ENCODE data around the gene MRPL10. TPM values are rescaled to one million over a fixed set of nuclear protein-coding genes. Genes with fewer than 3 reads are reported as not detected.

Gene MRPL10
- total RNA-seq, 4 donors from 2014 or later, result 23.2 to 36.6 (median 30.0) TPM

- Histone ChIP-seq H3K27ac (no peak overlapping the region), H3K4me1 (peaks cover 12 to 18% (median 13%) of the 10 kb centered on the region in 3 donors), H3K9me3 (no peaks in the 10 kb centered on the region), H3K27me3 (no peaks in the 10 kb centered on the region), H3K4me3 (no peak overlapping the region), H3K36me3 (peaks cover 5 to 85% (median 20%) of the 10 kb centered on the region in 3 donors)
- WGBS, 2 donors, result 84% methylated on average over 6 of the region's 21 CpGs; no CpG with 5 or more reads in 1 of the 2 donors
- DNase-seq, result no peak
- intact Hi-C loops (cut with DNase I), result no loop called here
- TF ChIP-seq CTCF (IDR thresholded peaks at IDR 0.05), result no peak
- TF ChIP-seq POLR2A (IDR thresholded peaks at IDR 0.05), result no peak
Observed at GRCh38 chr17:47816111-47816735, 15.1 kb downstream of the MRPL10 start.

GRCh38 chr17:47815106-47815918, 16.0 kb downstream of the MRPL10 start:
- WGBS, 2 donors, result 94 to 99% methylated on average over 14 to 21 of the region's 21 CpGs
- no peaks in the 10 kb centered on the region for H3K27me3 ChIP-seq
- H3K36me3 ChIP-seq, result peaks cover 5 to 91% (median 20%) of the 10 kb centered on the region in 3 donors
- no peaks in the 10 kb centered on the region for H3K9me3 ChIP-seq
- intact Hi-C loops (cut with DNase I), result no loop called here
- TF ChIP-seq CTCF (IDR thresholded peaks at IDR 0.05), result no peak
- TF ChIP-seq POLR2A (IDR thresholded peaks at IDR 0.05), result no peak
- H3K4me3 ChIP-seq, result no peak overlapping the region
- DNase-seq, result no peak
- peaks cover 3 to 18% (median 11%) of the 10 kb centered on the region in 3 donors for H3K4me1 ChIP-seq
- H3K27ac ChIP-seq, result no peak overlapping the region

GRCh38 chr17:47813512-47814031, 17.8 kb downstream of the MRPL10 start:
- H3K36me3 ChIP-seq, result peaks cover 5 to 93% (median 23%) of the 10 kb centered on the region in 3 donors
- DNase-seq, result no peak
- intact Hi-C loops (cut with DNase I), result no loop called here

GRCh38 chr17:47813077-47813476, 18.3 kb downstream of the MRPL10 start:
- Histone ChIP-seq H3K27me3 (no peaks in the 10 kb centered on the region), H3K4me3 (no peak overlapping the region), H3K4me1 (peaks cover 0 to 28% (median 17%) of the 10 kb centered on the region in 3 donors), H3K9me3 (no peaks in the 10 kb centered on the region), H3K27ac (no peak overlapping the region), H3K36me3 (peaks cover 5 to 93% (median 23%) of the 10 kb centered on the region in 3 donors)
- intact Hi-C loops (cut with DNase I), result no loop called here
- WGBS, 2 donors, result 93 to 99% methylated on average over 8 to 13 of the region's 14 CpGs
- TF ChIP-seq CTCF (IDR thresholded peaks at IDR 0.05) (no peak), POLR2A (IDR thresholded peaks at IDR 0.05) (no peak)
- DNase-seq, result no peak

More at GRCh38 chr17:47813512-47814031, 17.8 kb downstream of the MRPL10 start:
- no peaks in the 10 kb centered on the region for H3K9me3 ChIP-seq
- peaks cover 0 to 28% (median 17%) of the 10 kb centered on the region in 3 donors for H3K4me1 ChIP-seq
- H3K27ac ChIP-seq, result no peak overlapping the region
- WGBS, 2 donors, result 95 to 100% methylated on average over 1 to 12 of the region's 22 CpGs
- no peak overlapping the region for H3K4me3 ChIP-seq
- TF ChIP-seq CTCF (IDR thresholded peaks at IDR 0.05), result no peak
- TF ChIP-seq POLR2A (IDR thresholded peaks at IDR 0.05), result no peak
- H3K27me3 ChIP-seq, result no peaks in the 10 kb centered on the region
